Adrenal gland (tissue), 5 donors: Measurements from ENCODE around the gene OSBPL2.

Source experiments
- POLR2A ChIP-seq, 2 donors: fragments of 450-650 bp; IDR thresholded peaks; one replicate each; pipeline ENCODE4 v1.6.1; 2017; ENCODE audit warnings: antibody characterized with exemption in 2 of 2, mild to moderate bottlenecking in 2 of 2, moderate library complexity in 1 of 2
- TF ChIP-seq, protein P1 (sequence below), 6 experiments: fragments of 450-650 bp in 4 of 6; fragments of 200-600 bp in 2 of 6; sonication (generic) in 1 of 6; IDR thresholded peaks; 1 replicate in 5 of 6; 2 replicates in 1 of 6; pipeline versions ENCODE4 v1.5.1 to v1.8.0; 2016 to 2021; ENCODE audit warnings: antibody characterized with exemption in 6 of 6, mild to moderate bottlenecking in 2 of 6, moderate library complexity in 1 of 6
- donor health status: DM: no; HTN: no; CAD: no.

DNA sequence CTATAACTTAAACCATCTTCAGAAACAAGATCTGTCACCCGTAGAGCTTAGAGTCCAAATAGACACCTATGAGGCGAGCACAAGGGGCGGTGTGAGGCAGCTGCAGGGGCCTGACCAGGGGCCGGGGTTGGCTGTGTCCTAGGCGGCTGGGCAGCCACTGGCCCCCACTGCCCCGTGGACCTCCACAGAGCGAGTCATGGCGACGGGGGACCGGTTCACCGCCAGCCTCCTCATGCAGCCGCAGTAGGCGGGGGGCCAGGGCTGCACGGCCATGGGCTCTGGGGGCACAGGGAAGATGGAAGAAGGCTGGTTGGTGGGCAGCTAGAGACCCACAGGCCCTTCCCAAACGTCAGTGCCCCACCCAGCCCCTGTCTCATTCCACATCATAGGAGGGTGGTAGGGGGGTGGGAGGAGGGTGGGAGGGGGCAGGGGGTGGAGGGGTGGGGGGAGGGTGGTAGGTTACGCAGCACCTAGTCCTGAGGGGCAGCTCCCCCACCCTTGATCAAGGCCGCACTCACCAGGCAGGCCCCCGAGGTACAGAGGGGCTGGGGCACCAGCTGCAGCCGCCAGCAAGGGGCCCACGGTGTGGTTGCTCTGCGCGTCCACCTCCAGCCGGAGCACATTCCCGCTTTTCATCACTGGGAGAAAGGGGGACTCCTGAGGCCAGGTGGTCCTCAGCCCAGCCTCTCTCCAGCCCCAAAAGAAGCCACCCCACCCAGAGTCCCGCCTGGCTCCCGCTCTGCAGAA is 71.0 kb downstream of the OSBPL2 start:
- TF ChIP-seq POLR2A (IDR thresholded peaks at IDR 0.05): no peak
- TF ChIP-seq, protein P1, sequence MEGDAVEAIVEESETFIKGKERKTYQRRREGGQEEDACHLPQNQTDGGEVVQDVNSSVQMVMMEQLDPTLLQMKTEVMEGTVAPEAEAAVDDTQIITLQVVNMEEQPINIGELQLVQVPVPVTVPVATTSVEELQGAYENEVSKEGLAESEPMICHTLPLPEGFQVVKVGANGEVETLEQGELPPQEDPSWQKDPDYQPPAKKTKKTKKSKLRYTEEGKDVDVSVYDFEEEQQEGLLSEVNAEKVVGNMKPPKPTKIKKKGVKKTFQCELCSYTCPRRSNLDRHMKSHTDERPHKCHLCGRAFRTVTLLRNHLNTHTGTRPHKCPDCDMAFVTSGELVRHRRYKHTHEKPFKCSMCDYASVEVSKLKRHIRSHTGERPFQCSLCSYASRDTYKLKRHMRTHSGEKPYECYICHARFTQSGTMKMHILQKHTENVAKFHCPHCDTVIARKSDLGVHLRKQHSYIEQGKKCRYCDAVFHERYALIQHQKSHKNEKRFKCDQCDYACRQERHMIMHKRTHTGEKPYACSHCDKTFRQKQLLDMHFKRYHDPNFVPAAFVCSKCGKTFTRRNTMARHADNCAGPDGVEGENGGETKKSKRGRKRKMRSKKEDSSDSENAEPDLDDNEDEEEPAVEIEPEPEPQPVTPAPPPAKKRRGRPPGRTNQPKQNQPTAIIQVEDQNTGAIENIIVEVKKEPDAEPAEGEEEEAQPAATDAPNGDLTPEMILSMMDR (IDR thresholded peaks at IDR 0.05): no peak
